ENCODE measurements around the gene SSUH2.

DNA sequence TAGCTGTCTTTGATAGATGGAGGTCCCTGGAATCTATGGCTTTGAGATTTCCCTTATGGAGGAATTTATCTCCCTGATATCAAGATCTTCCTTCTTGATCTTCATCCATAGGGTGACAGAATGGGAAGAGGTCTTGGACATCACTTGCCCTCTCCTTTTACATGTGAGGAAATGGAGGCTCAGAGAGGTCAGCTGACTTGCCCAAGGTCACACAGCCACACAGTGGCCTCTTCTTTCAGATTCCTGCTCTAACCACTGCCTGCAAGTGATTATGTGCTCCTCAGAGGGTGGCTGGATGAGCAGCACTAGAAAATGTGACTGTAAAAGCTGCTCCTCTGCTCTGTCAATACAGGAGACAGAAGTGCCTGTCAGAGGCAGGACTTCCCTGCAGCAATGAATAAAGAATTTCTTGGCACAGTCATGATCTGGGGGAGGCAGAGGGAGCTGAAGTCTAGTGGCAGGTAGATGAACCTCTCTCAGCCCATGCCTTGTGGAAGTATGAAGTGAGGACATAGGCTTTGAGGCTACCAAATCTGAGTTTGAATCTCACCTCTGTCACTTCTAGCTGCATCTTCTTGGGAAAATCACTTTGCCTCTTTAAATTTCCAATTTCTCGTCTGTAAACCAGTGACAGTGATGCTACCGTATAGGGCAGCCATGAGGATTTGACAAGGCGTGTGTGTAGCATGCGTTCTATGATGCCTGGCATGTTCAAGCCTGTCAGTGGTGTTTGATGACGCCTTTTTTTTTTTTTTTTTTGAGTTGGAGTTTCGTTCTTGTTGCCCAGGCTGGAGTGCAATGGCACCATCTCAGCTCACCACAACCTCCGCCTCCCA lies 12.0 kb downstream of the SSUH2 start:
- no peak for TF ChIP-seq GATA3 (IDR thresholded peaks at IDR 0.05; ENCODE audit: low read depth, low read length)
- no peak for TF ChIP-seq GATA2 (IDR thresholded peaks at IDR 0.05; ENCODE audit: low read depth, low read length)
